OCI-LY1 (cell line): ENCODE data around the gene SYMPK.
A peak's percentile ranks its signal among the peaks of the same experiment; 100 is the strongest.

ENCODE experiments used
- H2AFZ ChIP-seq: fragments of 200-600 bp; sonication (generic), shearing (Covaris generic); 2 replicates; pipeline ENCODE4 v1.6.0; 2014; ENCODE audit warnings: antibody characterized with exemption, mild to moderate bottlenecking, low read length
- H3F3A ChIP-seq: fragments of 200-600 bp; sonication (generic), shearing (Covaris generic); 2 replicates; pipeline ENCODE4 v1.6.0; 2014; ENCODE audit warnings: mild to moderate bottlenecking, antibody characterized with exemption, low read length, moderate library complexity; ENCODE audit not compliant: insufficient read depth
- H3K27ac ChIP-seq: fragments of 200-600 bp; sonication (generic); 2 replicates; pipeline ENCODE4 v1.5.1; 2014; ENCODE audit warnings: low read length, mixed run types, mild to moderate bottlenecking, low read depth; ENCODE audit not compliant: poor library complexity, severe bottlenecking
- H3K27me3 ChIP-seq: fragments of 200-600 bp; sonication (generic); 2 replicates; pipeline ENCODE4 v1.6.0; 2014; ENCODE audit warnings: antibody characterized with exemption, mild to moderate bottlenecking, low read length, moderate library complexity; ENCODE audit not compliant: insufficient read depth
- H3K36me3 ChIP-seq: fragments of 200-600 bp; sonication (generic); 2 replicates; pipeline ENCODE4 v1.6.1; 2014; ENCODE audit warnings: mild to moderate bottlenecking, antibody characterized with exemption, low read length, moderate library complexity, mixed read lengths; ENCODE audit not compliant: insufficient read depth
- H3K4me1 ChIP-seq: fragments of 200-600 bp; sonication (generic); 2 replicates; pipeline ENCODE4 v1.5.1; 2014; ENCODE audit warnings: mild to moderate bottlenecking, low read length, moderate library complexity; ENCODE audit not compliant: insufficient read depth, severe bottlenecking
- H3K4me2 ChIP-seq: fragments of 200-600 bp; sonication (generic), shearing (Covaris generic); 2 replicates; pipeline ENCODE4 v1.6.1; 2014; ENCODE audit warnings: low read length
- H3K4me3 ChIP-seq: fragments of 200-600 bp; sonication (generic); 2 replicates; pipeline ENCODE4 v1.5.1; 2014; ENCODE audit warnings: low read length, low read depth, mild to moderate bottlenecking, mixed read lengths; ENCODE audit not compliant: poor library complexity, severe bottlenecking
- H3K79me2 ChIP-seq: fragments of 200-600 bp; shearing (Covaris generic); 2 replicates; pipeline ENCODE4 v1.6.1; 2016; ENCODE audit warnings: mixed run types, low read length, mixed read lengths; ENCODE audit not compliant: insufficient read depth
- H3K9ac ChIP-seq: fragments of 200-600 bp; sonication (generic), shearing (Covaris generic); 2 replicates; pipeline ENCODE4 v1.6.1; 2014; ENCODE audit warnings: mild to moderate bottlenecking, low read length, mixed read lengths
- H3K9me2 ChIP-seq: fragments of 200-600 bp; sonication (generic), shearing (Covaris generic); 2 replicates; pipeline ENCODE4 v1.6.1; 2014; ENCODE audit warnings: low read depth, mild to moderate bottlenecking, low read length, mixed read lengths
- H3K9me3 ChIP-seq: fragments of 200-600 bp; shearing (Covaris generic); 2 replicates; pipeline ENCODE4 v1.6.1; 2014; ENCODE audit warnings: low read length, mixed read lengths
- H4K20me1 ChIP-seq: fragments of 200-600 bp; sonication (generic), shearing (Covaris generic); 2 replicates; pipeline ENCODE4 v1.6.0; 2016; ENCODE audit warnings: mild to moderate bottlenecking, low read length; ENCODE audit not compliant: insufficient read depth
- EZH2 ChIP-seq: fragments of 200-600 bp; sonication (generic), shearing (Covaris generic); IDR thresholded peaks from 2 replicates; pipeline ENCODE4 v1.8.0; 2017; ENCODE audit warnings: borderline replicate concordance, mixed run types, mild to moderate bottlenecking, antibody characterized with exemption, low read length, moderate library complexity, mixed read lengths
- TF ChIP-seq, protein P1 (sequence below): fragments of 200-600 bp; sonication (generic), shearing (Covaris generic); IDR thresholded peaks from 2 replicates; pipeline ENCODE4 v1.5.1; 2017; ENCODE audit warnings: mild to moderate bottlenecking, antibody characterized with exemption, low read length, moderate library complexity, mixed read lengths

The SYMPK gene

DNA sequence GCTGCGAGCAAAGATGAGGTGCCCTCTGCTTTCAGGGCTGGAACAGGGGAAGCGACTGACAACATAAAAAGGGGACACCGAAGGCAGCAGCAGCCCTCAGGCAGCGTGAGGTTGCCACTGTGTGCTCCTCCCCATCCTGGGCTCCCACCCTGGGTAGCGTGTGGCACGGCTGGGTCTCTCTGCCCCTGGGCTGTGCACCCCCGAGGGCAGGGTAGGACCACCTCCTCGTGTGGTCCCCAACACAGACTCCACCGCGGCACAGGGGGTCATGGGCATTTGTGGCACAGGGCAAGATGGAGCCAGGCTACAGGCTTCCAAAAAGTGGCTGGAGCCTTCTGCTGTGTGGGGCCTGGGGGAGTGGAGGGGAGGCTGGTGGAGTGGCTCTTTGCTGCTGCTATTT lies 41.4 kb downstream of the SYMPK start:
- TF ChIP-seq, protein P1, sequence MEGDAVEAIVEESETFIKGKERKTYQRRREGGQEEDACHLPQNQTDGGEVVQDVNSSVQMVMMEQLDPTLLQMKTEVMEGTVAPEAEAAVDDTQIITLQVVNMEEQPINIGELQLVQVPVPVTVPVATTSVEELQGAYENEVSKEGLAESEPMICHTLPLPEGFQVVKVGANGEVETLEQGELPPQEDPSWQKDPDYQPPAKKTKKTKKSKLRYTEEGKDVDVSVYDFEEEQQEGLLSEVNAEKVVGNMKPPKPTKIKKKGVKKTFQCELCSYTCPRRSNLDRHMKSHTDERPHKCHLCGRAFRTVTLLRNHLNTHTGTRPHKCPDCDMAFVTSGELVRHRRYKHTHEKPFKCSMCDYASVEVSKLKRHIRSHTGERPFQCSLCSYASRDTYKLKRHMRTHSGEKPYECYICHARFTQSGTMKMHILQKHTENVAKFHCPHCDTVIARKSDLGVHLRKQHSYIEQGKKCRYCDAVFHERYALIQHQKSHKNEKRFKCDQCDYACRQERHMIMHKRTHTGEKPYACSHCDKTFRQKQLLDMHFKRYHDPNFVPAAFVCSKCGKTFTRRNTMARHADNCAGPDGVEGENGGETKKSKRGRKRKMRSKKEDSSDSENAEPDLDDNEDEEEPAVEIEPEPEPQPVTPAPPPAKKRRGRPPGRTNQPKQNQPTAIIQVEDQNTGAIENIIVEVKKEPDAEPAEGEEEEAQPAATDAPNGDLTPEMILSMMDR, result no peak
- TF ChIP-seq EZH2, result no peak
- Histone ChIP-seq H3K9me2 (no peaks in the 10 kb centered on the region), H3F3A (no peaks in the 10 kb centered on the region), H3K27me3 (no peaks in the 10 kb centered on the region), H3K36me3 (peaks cover 59% of the 10 kb centered on the region), H3K4me2 (no peak overlapping the region), H3K4me1 (peaks cover 37% of the 10 kb centered on the region), H4K20me1 (no peaks in the 10 kb centered on the region), H3K4me3 (no peak overlapping the region), H3K9me3 (no peaks in the 10 kb centered on the region), H3K9ac (no peak overlapping the region), H3K27ac (no peak overlapping the region), H2AFZ (no peak overlapping the region), H3K79me2 (no peaks in the 10 kb centered on the region)

DNA sequence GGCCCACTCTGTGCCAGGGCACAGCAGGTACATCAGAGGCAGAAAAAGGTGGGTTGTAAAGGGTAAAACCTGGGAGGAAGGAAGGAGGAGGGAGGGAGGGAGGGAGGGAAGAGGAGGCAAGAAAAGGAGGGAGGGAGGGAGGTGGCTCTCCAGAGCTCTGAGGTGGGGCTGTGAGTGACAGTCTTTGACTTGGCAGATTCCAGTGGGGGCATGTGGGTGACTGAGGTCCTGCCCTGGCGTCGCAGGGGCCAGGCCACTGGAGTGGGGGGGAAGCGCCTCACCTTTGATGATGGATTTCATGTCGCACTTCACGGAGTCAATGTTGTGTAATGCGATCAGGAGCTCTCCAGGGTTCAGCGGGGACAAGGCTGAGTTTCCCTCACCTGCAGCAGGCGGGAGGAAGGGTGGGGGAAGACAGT lies 41.8 kb downstream of the SYMPK start:
- no peak overlapping the region for H3K4me3 ChIP-seq
- H3K36me3 ChIP-seq, result peaks cover 56% of the 10 kb centered on the region
- no peaks in the 10 kb centered on the region for H3F3A ChIP-seq
- no peak overlapping the region for H3K9ac ChIP-seq
- H3K27me3 ChIP-seq, result no peaks in the 10 kb centered on the region
- no peaks in the 10 kb centered on the region for H3K9me3 ChIP-seq
- no peak overlapping the region for H3K27ac ChIP-seq
- H2AFZ ChIP-seq, result no peak overlapping the region
- H3K4me1 ChIP-seq, result peaks cover 37% of the 10 kb centered on the region
- H3K79me2 ChIP-seq, result no peaks in the 10 kb centered on the region
- no peaks in the 10 kb centered on the region for H3K9me2 ChIP-seq
- H3K4me2 ChIP-seq, result no peak overlapping the region
- TF ChIP-seq EZH2, result no peak
- H4K20me1 ChIP-seq, result no peaks in the 10 kb centered on the region

DNA sequence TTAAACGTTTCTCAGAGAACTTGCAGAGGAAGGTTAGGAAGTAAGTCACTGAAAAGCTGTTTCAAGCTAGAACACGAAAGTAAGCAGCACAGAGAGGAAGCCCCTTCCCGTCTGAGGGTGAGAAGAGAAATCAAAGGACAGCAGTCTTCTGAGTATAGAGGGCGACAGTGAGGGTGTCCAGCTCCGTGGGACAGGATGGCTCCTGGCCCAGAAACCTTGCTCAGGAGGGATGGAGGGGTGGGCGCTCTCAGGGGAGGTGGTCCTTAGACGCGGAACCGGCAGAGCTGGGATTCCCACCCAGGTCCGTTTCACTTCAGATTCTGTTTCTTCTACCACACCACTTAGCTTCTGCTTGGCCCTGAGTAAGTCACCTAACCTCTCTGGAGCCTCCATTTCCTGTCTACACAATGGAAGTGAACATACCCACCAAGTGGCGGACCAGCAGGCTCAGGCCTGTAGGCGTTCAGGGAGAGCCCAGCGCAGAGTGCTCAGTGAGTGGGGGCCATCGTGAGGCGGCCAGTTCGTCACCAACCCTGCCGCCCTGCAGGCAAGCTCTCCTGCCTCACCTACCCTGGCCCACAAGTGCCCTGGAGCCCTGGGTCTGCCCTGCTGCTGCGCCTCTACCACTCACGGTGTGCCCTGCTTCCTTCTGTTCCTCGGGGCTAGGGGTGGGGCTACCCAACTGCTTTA lies 42.4 kb downstream of the SYMPK start:
- Histone ChIP-seq H3K4me3 (no peak overlapping the region), H3K36me3 (peaks cover 56% of the 10 kb centered on the region), H3K9me3 (no peaks in the 10 kb centered on the region), H3K4me2 (no peak overlapping the region), H3K79me2 (no peaks in the 10 kb centered on the region), H2AFZ (no peak overlapping the region), H3K9ac (no peak overlapping the region), H3F3A (no peaks in the 10 kb centered on the region), H3K27me3 (no peaks in the 10 kb centered on the region), H3K27ac (peak overlapping the region; percentile 11), H3K9me2 (no peaks in the 10 kb centered on the region), H4K20me1 (no peaks in the 10 kb centered on the region), H3K4me1 (peaks cover 37% of the 10 kb centered on the region)
- TF ChIP-seq, protein P1, result no peak
- no peak for TF ChIP-seq EZH2

DNA sequence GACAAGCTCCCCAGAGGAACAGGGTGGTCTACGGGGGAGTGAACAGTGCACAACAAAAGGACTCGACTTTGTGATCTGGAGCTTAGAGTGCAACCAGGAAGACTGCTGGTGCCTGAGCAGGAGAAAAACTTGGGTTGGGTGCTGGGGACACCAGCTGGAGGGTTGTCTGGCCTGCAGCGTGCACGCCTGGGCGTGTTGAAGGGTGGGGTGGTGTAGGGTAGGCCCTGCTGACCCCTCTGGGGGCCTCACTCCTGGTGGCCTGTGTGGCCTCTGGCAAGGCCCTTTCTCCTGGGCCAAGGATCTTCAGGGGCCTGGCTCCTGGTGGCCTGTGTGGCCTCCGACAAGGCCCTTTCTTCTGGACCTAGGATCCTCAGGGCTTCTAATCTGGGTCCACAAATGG lies 43.2 kb downstream of the SYMPK start:
- no peaks in the 10 kb centered on the region for H3K79me2 ChIP-seq
- H3K4me2 ChIP-seq, result no peak overlapping the region
- no peak overlapping the region for H3K27ac ChIP-seq
- no peak overlapping the region for H3K4me3 ChIP-seq
- no peak overlapping the region for H3K9ac ChIP-seq
- H3K9me2 ChIP-seq, result no peaks in the 10 kb centered on the region
- TF ChIP-seq EZH2, result no peak
- TF ChIP-seq, protein P1, result no peak
- no peaks in the 10 kb centered on the region for H3K27me3 ChIP-seq
- no peaks in the 10 kb centered on the region for H4K20me1 ChIP-seq
- no peak overlapping the region for H2AFZ ChIP-seq
- no peaks in the 10 kb centered on the region for H3K9me3 ChIP-seq
- peaks cover 49% of the 10 kb centered on the region for H3K36me3 ChIP-seq
- H3F3A ChIP-seq, result no peaks in the 10 kb centered on the region
- peaks cover 31% of the 10 kb centered on the region for H3K4me1 ChIP-seq
